Type B pancreatic cell (in vitro differentiated cells): Measurements from ENCODE around the gene PON2. TPM values are rescaled to one million over a fixed set of nuclear protein-coding genes. Genes with fewer than 3 reads are reported as not detected.

Source experiments
- DNase-seq: peaks from one replicate; pipeline ENCODE4 v3.0.0; 2021; ENCODE audit warnings: mixed read lengths; ENCODE audit not compliant: unreplicated experiment; ENCODE audit errors: extremely low spot score
- H3K27ac Mint-ChIP-seq: 2 replicates; pipeline ENCODE4 v1.8.0; 2021; ENCODE audit warnings: mild to moderate bottlenecking, mixed read lengths
- H3K27me3 Mint-ChIP-seq: 2 replicates; pipeline ENCODE4 v1.8.0; 2021; ENCODE audit warnings: mixed read lengths
- H3K36me3 Mint-ChIP-seq: 2 replicates; pipeline ENCODE4 v1.8.0; 2021; ENCODE audit warnings: mixed read lengths
- H3K4me1 Mint-ChIP-seq: one replicate; pipeline ENCODE4 v1.8.0; 2021; ENCODE audit warnings: mixed read lengths; ENCODE audit not compliant: unreplicated experiment
- H3K4me3 Mint-ChIP-seq: 2 replicates; pipeline ENCODE4 v1.8.0; 2021; ENCODE audit warnings: mild to moderate bottlenecking, mixed read lengths
- H3K9me3 Mint-ChIP-seq: 2 replicates; pipeline ENCODE4 v1.8.0; 2021; ENCODE audit warnings: mixed read lengths
- total RNA-seq: library from RNA; stranded (reverse); gene quantifications from 2 replicates; pipeline ENCODE4 v1.2.1, GENCODE V29; 2021; ENCODE audit warnings: low replicate concordance
- TF ChIP-seq, protein P1 (sequence below): fragments of 200-600 bp; sonication (generic); conservative IDR thresholded peaks from 2 replicates; pipeline ENCODE4 v1.5.0; 2021; ENCODE audit warnings: antibody characterized with exemption, mild to moderate bottlenecking

The PON2 gene
- total RNA-seq, 1 donor from 2014 or later, result 79.2 TPM

DNA sequence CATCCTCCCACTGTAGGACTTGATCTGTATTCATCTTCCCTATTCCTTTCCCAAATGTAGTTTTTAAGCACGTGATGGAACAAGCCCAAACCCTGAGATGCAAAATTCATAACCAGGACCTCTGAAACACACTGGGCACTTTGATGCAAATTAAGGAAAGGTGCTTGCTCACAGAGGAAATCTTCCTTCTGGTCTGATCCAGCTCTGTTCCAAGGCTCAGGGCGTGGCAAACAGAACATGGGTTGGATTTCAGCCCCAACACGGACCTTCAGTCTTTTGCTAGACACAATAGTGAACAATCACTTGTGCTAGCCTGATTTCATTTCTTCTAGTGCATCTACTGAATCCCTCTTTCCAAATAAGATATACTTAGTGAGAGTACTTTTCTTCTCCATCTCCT, 66.6 kb downstream of the PON2 start:
- H3K9me3 Mint-ChIP-seq, result no peaks in the 10 kb centered on the region
- DNase-seq, result no peak

DNA sequence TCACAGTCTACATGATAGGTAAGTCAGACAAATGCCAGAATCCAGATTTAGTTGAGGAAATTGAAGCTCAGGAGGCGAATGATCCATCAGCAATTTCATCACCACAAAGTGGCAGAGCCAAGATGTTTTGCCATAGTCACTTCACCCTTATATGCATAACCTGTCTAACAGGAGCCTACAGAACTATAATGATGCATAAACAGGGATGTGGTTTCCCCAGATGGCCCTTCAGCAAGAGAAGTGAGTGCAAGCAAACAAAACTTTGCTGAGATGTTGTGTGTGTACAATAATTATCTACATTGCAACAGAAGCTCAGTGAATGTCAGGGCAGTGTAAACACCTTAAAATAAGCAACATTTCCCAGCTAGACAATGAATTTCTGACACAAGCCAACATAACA, 67.2 kb downstream of the PON2 start:
- DNase-seq, result no peak
- no peaks in the 10 kb centered on the region for H3K27me3 Mint-ChIP-seq
- no peak overlapping the region for H3K27ac Mint-ChIP-seq

More for the DNA sequence above, 66.6 kb downstream of the PON2 start:
- Mint-ChIP-seq H3K27ac (no peak overlapping the region), H3K27me3 (no peaks in the 10 kb centered on the region), H3K4me1 (no peaks in the 10 kb centered on the region), H3K4me3 (no peak overlapping the region), H3K36me3 (no peaks in the 10 kb centered on the region)
- TF ChIP-seq, protein P1, sequence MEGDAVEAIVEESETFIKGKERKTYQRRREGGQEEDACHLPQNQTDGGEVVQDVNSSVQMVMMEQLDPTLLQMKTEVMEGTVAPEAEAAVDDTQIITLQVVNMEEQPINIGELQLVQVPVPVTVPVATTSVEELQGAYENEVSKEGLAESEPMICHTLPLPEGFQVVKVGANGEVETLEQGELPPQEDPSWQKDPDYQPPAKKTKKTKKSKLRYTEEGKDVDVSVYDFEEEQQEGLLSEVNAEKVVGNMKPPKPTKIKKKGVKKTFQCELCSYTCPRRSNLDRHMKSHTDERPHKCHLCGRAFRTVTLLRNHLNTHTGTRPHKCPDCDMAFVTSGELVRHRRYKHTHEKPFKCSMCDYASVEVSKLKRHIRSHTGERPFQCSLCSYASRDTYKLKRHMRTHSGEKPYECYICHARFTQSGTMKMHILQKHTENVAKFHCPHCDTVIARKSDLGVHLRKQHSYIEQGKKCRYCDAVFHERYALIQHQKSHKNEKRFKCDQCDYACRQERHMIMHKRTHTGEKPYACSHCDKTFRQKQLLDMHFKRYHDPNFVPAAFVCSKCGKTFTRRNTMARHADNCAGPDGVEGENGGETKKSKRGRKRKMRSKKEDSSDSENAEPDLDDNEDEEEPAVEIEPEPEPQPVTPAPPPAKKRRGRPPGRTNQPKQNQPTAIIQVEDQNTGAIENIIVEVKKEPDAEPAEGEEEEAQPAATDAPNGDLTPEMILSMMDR, result no peak

DNA sequence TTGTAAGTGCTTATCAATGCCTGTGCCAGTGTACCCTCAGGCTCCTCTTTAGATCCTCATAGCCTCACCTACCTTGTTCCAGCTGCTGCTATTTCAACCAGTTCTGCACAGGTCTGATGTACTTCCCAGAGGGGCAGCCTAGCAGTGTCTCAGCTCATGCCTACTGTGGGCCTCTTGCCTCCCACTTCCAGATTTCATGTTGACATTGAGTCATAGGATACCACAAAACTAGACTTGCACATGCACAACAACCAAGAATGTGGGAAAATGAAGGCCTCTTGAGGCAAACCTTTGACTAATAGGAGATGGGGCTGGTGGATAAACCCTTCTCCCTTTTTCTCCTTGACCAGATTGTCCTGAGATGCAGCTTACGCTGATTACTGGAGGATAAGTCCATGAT, 69.7 kb downstream of the PON2 start:
- H3K27ac Mint-ChIP-seq, result no peak overlapping the region
- H3K36me3 Mint-ChIP-seq, result no peaks in the 10 kb centered on the region
- H3K9me3 Mint-ChIP-seq, result no peaks in the 10 kb centered on the region
- no peaks in the 10 kb centered on the region for H3K4me1 Mint-ChIP-seq
- no peak overlapping the region for H3K4me3 Mint-ChIP-seq
- H3K27me3 Mint-ChIP-seq, result no peaks in the 10 kb centered on the region
- TF ChIP-seq, protein P1, result no peak
- no peak for DNase-seq

More for the DNA sequence above, 67.2 kb downstream of the PON2 start:
- Mint-ChIP-seq H3K9me3 (no peaks in the 10 kb centered on the region), H3K4me1 (no peaks in the 10 kb centered on the region), H3K36me3 (no peaks in the 10 kb centered on the region), H3K4me3 (no peak overlapping the region)
- TF ChIP-seq, protein P1, result no peak

DNA sequence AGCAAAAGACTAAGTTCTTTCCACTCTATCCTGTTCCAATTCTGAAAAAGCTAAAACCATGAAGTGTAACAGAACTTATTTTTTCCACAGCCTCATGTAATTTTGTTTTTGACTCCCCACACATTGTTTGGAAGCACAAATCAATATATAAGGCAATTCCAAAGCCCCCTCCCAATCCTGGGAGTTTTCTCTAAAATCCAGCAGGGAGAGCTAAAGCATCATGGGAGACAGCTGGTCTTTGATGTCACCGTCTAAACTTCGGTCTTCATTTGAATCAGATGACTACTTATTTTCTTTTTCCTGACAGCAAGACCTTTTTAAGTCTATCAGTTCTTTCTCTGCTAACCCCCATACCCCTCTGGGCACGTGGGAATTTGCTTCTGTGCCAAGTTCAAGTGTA, 77.2 kb downstream of the PON2 start:
- TF ChIP-seq, protein P1, result no peak

More for the DNA sequence above, 77.2 kb downstream of the PON2 start:
- Mint-ChIP-seq H3K27ac (no peak overlapping the region), H3K4me3 (no peak overlapping the region), H3K9me3 (no peaks in the 10 kb centered on the region), H3K36me3 (no peaks in the 10 kb centered on the region), H3K4me1 (no peaks in the 10 kb centered on the region), H3K27me3 (no peaks in the 10 kb centered on the region)
- DNase-seq, result no peak

Other genes with a start within 250 kb of the PON2 start
- gene PON1, start 110.5 kb downstream of the PON2 start, total RNA-seq, result 0.99 and 3.0 TPM in 2 replicates
- gene PON3, start 38.7 kb downstream of the PON2 start, total RNA-seq, result 0.17 and 1.2 TPM in 2 replicates
- 0.07 and 0.31 TPM in 2 replicates for gene ASB4, start 50.9 kb upstream of the PON2 start, total RNA-seq
- gene PDK4, start 161.5 kb upstream of the PON2 start, total RNA-seq, result 11.7 and 18.3 TPM in 2 replicates